GM19452 (cell line): ENCODE results near the gene SBK3.
"Not testable (repeated sequence)": the region's sequence is repeated elsewhere in the genome, so short reads cannot be mapped to it uniquely, and the experiment has no call there.

Experiments used
- ATAC-seq: cut with Tn5 transposase; IDR thresholded peaks from one replicate; pipeline ENCODE4 v1.9.1; 2021; ENCODE audit not compliant: unreplicated experiment

The SBK3 gene, protein sequence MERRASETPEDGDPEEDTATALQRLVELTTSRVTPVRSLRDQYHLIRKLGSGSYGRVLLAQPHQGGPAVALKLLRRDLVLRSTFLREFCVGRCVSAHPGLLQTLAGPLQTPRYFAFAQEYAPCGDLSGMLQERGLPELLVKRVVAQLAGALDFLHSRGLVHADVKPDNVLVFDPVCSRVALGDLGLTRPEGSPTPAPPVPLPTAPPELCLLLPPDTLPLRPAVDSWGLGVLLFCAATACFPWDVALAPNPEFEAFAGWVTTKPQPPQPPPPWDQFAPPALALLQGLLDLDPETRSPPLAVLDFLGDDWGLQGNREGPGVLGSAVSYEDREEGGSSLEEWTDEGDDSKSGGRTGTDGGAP

DNA sequence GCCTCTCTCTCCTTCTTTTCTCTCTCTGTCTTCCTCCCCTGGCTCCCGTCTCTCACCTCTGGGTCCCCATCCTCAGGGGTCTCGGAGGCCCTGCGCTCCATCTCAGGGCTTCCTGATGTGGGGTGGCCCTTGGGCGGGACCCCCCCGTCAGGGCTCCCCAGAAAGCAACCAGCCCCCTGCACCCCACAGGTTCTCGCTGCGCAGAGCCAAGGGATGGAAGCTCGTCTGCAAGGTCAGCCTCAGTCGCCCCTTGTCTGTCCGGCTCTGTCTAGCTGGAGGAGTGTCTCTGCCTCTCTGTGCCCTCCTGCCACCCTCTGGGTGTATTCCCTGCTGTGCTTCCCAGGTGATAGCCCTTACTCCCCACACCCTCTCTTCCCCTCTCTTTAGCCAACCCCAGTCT is at the start of gene SBK3:
Gene SBK3 (minus strand): TSS at position 101 of the 400 bp plus-strand sequence. CDS start 0 bp downstream, at position 101.
- no peak for ATAC-seq

DNA sequence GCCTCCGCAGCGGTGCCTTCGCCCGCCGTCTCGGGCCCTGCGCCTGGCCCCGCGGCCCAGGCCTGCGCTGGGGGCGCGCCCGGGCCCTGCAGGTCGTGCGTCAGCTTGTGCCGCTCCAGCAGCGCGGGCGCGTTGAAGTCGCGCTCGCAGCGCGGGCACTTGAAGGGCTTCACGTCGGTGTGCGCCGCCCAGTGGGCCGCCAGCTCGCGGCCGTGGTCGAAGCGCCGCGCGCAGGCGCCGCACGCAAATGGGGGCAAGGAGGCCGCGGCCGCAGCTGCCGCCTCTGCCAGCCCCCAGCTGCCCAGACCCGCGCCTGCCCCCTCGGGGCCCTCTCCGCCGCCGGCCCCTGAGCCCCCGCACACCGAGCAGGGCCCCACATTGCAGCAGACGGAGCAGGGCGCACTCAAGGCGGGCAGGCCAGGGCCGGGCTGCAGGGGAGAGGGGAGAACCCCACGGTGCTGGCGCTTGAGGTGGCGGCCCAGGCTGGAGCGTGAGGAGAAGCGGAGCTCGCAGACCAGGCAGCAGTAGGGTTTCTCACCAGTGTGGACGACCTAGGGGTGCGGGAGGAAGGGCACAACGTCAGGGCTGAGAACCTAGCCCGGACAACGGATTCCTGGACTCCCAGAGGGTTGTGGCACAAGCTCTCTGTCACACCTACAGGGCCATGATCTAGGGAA is 47.9 kb upstream of the SBK3 start:
- ATAC-seq: no peak

DNA sequence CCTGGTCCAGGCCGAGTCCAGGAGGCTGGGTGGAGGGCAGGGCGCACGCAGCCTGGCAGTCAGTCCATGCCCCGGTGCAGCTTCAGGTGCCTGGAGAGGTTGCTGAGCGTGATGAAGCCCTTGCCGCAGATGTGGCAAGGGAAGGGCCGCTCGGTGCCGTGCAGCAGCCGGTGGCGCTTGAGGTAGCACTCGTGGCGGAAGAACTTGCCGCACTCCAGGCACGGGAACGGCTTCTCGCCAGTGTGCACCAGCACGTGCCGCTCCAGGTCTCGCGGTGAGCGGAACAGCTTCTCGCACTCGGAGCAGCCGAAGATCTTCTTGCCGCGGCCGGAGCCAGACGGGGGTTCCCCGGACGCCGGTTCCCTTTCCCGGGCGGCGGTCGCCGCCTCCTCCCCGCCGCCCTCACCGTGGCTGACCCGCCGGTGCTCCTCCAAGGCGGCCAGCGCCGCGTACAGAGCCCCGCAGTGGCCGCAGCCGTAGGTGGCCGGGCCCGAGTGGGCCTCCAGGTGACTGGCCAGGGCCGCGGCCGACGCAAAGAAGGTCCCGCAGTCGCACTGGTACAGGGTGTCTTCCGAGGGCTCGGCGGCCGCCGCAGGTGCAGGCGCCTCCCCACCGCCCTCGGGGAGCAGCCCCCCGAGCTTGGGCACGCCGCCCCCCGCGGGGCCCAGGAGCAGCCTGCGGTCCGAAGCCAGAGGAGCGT is 47.2 kb upstream of the SBK3 start:
- no peak for ATAC-seq

DNA sequence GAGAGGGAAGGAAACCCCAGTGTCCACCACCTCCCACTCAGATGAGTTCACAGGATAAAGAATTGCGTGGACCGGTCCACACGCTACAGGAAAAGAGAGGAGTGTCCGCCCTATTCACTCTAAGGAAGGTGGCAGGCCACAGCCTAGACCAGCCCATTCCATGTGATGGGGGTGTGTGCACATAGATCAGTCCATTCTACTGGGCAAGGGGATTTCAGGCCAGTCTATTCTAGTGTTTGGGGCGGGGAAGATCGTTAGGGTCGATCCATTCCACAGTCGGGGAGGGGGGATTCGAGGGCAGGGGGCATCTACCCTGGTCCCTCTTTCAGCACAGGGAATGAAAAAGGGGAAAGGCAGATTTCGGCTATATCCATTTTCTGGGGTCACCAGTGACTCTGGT is 46.2 kb upstream of the SBK3 start:
- no peak for ATAC-seq

DNA sequence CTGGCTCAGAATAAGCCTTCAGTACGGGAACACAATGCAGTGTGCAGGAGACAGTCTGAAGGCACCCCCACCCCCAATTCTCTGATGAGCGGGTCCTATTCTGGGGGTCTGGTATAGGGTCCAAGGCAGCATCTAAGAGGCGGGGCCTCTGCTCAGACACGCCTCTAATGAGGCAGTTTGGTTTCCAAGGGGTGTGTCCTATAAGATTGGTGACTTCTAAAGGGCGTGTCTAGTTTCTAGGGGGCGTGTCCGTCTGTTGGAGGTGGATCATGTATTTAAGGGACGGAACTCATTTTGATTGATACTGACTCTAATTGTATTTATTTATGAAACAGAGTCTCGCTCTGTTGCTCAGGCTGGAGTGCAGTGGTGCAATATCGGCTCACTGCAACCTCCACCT is 45.3 kb upstream of the SBK3 start:
- ATAC-seq: no peak

DNA sequence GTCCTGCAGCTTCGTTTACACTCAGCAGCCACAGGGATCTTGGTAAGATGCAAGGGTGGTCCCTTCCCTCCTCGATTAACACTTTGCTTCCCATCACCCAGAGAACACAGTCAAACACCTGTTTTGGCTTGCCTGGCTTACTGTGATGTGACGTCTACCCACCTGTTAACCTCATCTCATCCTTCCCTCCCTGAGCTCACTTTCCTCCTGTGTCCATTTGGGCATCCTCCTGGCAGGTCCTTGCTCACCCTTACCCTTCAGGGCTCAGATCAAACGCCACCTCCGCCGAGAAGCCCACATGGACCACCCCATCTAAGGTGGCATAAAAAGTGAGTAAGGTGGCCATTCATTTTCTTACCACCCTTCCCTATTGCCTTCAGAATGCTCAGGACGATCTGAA is 44.8 kb upstream of the SBK3 start:
- no peak for ATAC-seq

DNA sequence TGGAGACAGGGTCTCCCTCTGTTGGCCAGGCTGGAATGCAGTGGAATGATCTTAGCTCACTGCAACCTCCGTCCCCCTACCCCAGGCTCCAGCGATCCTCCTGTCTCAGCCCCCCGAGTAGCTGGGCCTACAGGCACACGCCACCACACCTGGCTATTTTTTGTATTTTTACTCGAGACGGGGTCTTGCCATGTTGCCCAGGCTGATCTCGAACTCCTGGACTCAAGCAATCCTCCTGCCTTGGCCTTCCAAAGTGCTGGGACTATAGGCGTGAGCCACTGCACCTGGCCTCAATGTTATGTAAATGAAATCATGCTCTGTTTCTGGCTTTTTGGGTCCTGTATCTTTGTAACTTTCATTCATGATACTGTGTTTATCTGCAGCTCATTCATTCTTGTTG is 43.4 kb upstream of the SBK3 start:
- ATAC-seq: no peak

DNA sequence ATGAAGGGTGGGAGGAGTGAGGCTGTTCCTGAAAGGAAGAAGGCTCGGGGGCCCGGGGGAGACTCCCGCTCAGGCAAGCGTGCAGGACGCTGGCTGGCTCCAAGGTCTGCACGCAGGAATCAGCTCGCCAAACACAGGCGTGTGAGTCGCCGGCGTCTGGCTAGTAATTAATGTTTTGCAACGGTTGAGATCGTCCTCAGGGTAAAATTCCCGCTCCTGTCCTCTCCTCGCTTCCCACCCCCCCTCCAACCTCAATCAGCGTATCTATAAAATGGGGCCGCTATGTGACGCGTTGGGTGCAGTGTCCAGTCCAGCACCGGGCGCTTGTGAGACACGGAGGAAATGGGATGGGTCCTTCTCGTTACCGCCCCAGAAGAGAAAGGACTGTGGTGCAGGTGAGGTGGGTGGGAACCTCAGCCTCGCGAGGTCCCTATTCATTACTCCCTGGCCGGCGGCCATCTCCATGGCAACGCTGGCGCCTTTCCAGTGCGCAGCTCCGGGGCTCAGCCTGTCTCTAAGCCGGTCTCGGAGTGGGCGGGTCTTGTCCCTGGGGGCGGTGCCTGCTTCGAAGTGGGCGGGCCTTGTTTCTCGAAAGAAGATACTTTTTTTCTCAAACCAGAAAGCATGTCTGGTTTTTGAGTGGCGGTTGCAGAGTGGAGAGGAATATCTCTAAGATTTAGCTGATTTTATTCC is 41.8 kb upstream of the SBK3 start:
- peak; percentile 95 for ATAC-seq

DNA sequence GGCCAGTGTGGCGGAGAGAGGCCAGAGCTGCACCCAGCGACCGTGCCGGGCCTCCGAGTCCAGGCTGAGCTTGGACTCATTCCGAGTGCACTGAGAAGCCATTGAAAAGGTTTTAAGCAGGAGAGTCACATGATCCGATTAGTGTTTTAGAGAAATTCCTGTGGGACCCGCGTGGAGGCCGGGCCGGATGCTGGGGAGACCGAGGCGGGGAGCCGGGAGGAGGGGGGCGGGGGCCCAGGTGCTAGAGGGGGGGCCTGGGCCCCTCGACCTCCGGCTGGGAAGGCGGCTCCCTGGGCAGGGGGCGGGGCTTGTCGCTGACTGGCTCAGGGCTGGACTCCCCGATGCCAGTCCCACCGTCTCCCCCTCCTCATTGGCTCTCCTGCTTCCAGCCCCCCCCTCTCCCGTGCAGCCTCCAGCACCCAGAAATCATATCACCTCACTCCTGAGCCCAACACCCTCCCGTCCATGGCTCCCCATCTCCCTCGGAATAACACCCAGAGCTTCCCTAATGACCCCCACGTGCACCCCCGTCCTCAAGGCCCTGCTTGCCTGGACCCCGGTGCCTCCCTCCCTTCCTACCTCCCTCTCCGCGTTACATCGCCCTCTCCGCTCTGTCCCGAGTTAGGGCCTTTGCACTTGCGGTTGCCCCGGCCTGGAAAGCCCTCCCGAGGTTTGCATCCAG is 40.5 kb upstream of the SBK3 start:
- ATAC-seq: no peak

DNA sequence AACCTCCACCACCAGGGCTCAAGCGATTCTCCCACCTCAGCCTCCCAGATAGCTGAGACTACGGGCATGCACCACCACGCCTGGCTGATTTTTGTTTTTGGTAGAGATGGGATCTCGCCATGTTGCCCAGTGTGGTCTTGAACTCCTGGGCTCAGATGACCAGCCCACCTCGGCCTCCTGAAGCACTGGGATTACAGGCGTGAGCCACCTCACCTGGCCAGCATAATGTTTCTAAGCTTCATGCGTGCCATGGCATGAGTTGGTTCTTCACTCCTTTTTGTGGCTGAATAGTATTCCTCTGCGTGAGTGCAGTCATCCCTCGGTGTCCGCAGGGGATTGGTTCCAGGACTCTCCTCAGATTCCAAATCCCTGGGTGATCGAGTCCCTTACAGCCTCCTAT is 39.5 kb upstream of the SBK3 start:
- no peak for ATAC-seq

DNA sequence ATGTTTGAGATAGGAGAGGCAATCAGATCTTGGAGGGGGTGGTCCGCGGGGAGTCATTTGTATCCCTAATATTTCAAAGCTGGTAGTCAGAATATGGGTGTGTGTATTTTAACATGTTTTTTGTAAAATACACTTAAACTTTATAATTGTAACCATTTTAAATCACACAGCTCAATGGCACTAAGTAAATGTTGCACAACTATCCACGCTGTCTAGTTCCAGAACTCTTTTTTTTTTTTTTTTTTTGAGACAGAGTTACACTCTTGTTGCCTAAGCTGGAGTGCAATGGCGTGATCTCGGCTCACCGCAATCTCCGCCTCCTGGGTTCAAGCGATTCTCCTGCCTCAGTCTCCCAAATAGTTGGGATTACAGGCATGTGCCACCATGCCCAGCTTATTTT is 38.6 kb upstream of the SBK3 start:
- not testable (repeated sequence) for ATAC-seq

DNA sequence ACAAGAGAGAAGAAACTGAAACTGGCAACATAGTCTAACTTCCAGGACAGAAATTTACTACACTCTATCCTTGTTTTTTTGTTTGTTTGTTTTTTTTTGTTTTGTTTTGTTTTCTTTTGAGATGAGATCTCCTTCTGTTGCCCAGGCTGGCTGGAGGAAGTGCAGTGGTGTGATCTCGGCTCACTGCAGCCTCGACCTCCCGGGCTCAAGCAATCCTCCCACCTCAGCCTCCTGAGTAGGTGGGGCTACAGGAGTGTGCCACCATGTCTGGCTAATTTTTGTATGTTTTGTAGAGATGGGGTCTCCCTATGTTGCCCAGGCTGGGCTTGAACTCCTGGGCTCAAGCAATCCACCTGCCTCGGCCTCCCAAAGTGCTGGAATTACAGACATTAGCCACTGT is 36.9 kb upstream of the SBK3 start:
- not testable (repeated sequence) for ATAC-seq

DNA sequence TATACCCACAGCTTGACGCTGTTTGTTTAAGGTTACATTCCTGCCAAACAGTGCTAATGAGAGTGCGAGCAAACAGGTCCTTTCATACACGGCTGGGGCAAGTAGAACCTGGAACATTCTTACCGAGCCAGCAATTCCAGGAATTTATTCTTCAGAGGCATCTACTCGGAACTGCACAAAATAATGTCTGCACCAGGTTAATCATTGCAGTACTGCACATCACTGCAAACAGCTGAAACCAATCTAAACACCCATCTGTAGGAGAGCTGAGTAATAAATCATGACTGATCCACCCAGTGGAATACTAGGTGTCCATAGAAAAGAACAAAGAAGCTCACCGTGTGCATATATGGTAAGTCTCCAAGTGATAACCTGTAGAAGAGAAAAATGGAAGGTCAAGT is 36.5 kb upstream of the SBK3 start:
- no peak for ATAC-seq

DNA sequence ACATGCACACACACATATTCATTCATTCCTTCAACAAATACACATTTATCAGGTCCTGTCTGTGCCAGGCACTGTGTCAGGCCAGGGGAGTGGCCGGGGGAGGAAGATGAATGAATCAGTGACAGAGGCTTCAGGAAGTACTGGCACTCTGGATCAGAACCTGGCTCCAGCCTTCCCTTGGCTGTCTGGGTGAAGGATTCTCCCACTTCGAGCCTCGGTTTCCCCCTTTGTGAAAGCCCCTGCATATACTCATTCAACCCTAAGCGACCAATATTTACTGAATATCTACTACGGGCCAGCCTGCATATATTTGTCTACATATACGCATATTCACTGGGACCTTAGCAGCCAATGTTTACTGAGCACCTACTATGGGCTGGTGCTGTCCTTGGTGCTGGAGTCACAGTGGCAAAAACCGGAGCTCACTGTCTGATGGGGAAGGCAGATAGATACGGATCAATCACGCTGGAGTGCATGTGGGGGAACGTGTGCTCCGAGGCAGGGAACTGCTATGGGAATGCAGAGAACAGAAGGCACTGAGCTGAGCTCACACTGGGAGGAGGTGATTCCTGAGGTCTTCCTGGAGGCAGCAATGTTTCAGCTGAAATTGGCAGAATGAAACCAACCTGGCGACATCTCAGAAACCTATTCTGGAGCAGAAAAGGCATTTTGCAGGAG is 35.9 kb upstream of the SBK3 start:
- ATAC-seq: no peak

DNA sequence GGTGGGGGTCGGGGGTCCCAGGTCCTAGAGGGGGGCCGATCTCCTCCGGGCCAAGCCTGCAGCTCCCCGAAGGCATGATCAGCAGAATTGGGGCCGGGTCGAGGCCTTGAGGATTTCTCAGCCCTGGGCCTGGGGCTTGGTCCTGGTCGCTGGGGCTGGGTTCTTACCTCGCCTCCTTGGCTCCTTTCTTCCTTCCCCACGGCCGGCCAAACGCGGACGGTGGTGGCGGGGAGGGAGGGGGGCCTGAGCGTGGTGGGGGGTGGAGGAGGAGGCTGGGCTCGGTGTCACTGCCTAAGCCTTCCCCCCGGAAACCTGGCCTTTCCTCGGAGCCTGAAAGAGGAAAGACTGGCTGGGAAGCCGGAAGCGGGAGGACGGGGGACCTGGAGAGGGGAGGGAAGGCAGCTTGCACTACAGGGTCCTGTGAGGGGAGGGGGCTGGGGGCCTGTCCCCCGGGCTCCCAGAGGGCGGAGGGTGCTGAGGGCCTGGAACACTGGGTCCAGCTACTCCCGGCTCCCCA is 35.3 kb upstream of the SBK3 start, which contains the start of gene ZNF579:
Gene ZNF579 (minus strand): TSS at position 221 of the 517 bp plus-strand sequence. CDS start 1,209 bp downstream, outside the sequence.
- ATAC-seq: no peak

DNA sequence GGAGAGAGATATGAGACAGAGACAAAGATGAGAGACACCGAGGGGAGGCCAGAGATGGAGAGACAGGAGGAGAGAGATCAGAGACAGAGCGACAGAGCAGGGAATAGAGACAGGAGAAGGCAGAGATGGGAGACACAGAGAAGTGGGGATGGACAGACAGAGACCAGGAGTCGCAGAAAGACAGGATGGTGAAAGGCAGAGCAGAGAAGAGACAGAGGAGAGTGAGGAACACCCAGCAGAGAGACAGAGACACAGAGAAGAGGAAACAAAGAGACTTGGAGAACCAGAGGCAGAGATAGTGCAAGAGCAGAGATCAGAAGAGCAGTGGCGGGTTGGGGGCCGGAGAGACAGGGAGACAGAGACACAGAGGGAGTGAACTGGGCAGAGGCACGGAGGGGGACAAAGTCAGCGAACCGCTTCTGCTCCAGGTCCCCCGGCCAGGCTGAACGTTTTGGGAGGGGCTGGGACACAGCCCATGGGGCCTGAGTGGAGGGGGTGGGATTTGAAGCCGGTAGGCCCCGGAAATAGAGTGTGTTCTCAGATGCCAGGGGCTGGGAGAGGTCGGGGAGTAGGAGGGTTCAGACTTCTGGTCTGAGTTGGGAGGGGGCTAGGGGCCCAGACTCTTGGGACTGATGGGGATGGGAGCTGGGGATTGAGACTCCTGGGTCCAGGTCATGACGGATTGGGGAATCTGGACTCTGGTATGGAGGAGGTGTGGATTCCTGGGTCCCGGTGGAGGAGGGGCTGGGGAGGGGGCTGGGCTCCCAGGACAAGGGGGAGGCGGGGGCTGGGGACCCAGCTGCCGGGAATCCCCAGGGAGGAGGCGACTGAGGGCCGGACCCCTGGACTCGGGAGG is 34.7 kb upstream of the SBK3 start:
- ATAC-seq: no peak

DNA sequence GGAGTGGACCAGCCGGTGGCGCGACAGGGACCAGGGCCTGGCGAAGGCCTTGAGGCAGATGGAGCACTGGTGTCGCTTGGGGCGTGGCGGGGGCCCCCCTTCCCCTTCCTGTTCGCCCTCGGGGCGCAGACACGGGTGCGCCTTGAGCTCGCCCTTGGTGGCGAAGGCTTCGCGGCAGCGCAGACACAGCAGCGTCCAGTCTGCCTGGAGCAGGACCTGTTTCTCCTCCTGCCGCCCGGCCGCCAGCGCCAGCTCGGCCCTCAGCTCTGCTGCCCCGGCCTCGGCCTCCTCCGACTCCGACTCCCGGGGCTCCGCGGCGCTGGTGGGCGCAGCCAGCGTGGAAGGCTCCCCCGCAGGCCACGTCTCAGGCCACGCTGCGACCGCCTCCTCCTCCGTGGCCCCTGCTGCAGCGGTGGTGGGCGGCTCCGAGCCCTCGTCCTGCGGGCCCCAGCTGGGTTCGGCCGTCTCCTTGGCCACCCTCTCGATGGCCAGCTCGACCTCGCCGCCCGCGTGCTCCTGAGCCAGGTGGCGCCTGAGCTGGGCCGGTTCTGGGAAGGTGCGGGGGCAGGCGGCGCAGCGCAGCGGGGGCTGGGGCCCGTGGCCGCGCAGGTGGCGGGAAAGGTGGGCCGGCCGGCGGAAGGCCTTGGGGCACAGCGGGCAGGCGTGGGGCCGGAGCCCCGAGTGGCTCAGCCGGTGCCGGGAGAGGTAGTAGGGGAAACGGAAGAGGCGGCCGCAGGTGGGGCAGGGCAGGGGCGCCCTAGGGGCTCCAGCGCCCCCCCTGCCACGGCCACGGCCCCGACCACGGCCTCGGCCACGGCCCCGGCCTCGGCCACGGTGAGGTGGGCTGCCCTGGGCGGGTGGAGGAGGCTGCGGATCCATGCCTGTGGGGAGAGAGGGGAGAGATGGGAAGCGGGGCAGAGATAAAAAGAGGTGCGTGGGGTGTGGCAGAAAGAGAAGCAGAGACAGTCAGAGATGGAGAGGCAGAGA is 33.7 kb upstream of the SBK3 start:
- ATAC-seq: no peak
